NT2/D1 (cell line): ENCODE results near the gene ZDHHC3.
"Not testable (repeated sequence)": the region's sequence is repeated elsewhere in the genome, so short reads cannot be mapped to it uniquely, and the experiment has no call there.

Experiments used
- SUZ12 ChIP-seq: IDR thresholded peaks from 2 replicates; pipeline ENCODE4 v1.6.1; 2011; ENCODE audit not compliant: insufficient read length, insufficient read depth; ENCODE audit errors: extremely low read depth
- YY1 ChIP-seq: IDR thresholded peaks from 2 replicates; pipeline ENCODE4 v1.6.1; 2011; ENCODE audit not compliant: insufficient read length, insufficient read depth
- ZNF274 ChIP-seq: IDR thresholded peaks from 2 replicates; pipeline ENCODE4 v1.6.1; 2011; ENCODE audit warnings: mild to moderate bottlenecking, low read depth, low read length

GRCh38 chr3:44949770-44950169 is 26.2 kb downstream of the ZDHHC3 start:
- not testable (repeated sequence) for TF ChIP-seq ZNF274, YY1, SUZ12
